HepG2 (cell line): ENCODE data around the gene NPW. TPM values are rescaled to one million over a fixed set of nuclear protein-coding genes. Genes with fewer than 3 reads are reported as not detected.

ENCODE experiments used
- AKAP8 ChIP-seq: sonication (generic); formaldehyde crosslinking; IDR thresholded peaks from 2 replicates; pipeline ENCODE4 v1.5.1; 2020; ENCODE audit warnings: mild to moderate bottlenecking, missing genetic modification reagents
- BCL6 ChIP-seq: IDR thresholded peaks from 2 replicates; pipeline ENCODE4 v1.6.1; 2016; ENCODE audit warnings: missing genetic modification reagents, missing compliant biosample characterization
- CHCHD3 ChIP-seq: sonication (generic); formaldehyde crosslinking; IDR thresholded peaks from 2 replicates; pipeline ENCODE4 v1.8.0; 2022; ENCODE audit warnings: mild to moderate bottlenecking, missing genetic modification reagents, moderate library complexity
- FOXA3 ChIP-seq: IDR thresholded peaks from 2 replicates; pipeline ENCODE4 v1.6.1; 2016; ENCODE audit warnings: missing genetic modification reagents, missing compliant biosample characterization
- GTF2F1 ChIP-seq: fragments of 150-350 bp; IDR thresholded peaks from 2 replicates; pipeline ENCODE4 v1.6.1; 2014; ENCODE audit warnings: low read length
- HNF4G ChIP-seq, 2 experiments: sonication (generic) in 1 of 2; formaldehyde crosslinking in 1 of 2; IDR thresholded peaks; 2 replicates each; pipeline versions ENCODE4 v1.4.0 to v1.6.1; 2011 to 2020; ENCODE audit warnings: borderline replicate concordance in 2 of 2, low read depth in 2 of 2, mild to moderate bottlenecking in 2 of 2, low read length in 1 of 2, missing genetic modification reagents in 1 of 2, moderate library complexity in 1 of 2
- HOXD1 ChIP-seq: sonication (generic); formaldehyde crosslinking; IDR thresholded peaks from 2 replicates; pipeline ENCODE4 v1.5.0; 2020; ENCODE audit warnings: missing genetic modification reagents
- KLF15 ChIP-seq: sonication (generic); formaldehyde crosslinking; IDR thresholded peaks from 2 replicates; pipeline ENCODE4 v1.8.1; 2023; ENCODE audit warnings: borderline replicate concordance, mild to moderate bottlenecking, inconsistent platforms, missing genetic modification reagents, mixed read lengths
- MAF1 ChIP-seq: sonication (generic); formaldehyde crosslinking; IDR thresholded peaks from 2 replicates; pipeline ENCODE4 v1.5.0; 2020; ENCODE audit warnings: missing genetic modification reagents, borderline replicate concordance
- MLLT10 ChIP-seq: sonication (generic); formaldehyde crosslinking; IDR thresholded peaks from 2 replicates; pipeline ENCODE4 v1.4.0; 2020; ENCODE audit warnings: missing genetic modification reagents
- MZF1 ChIP-seq: sonication (generic); formaldehyde crosslinking; IDR thresholded peaks from 2 replicates; pipeline ENCODE4 v1.8.1; 2023; ENCODE audit warnings: mild to moderate bottlenecking, missing genetic modification reagents, borderline replicate concordance
- NAIF1 ChIP-seq: sonication (generic); formaldehyde crosslinking; IDR thresholded peaks from 2 replicates; pipeline ENCODE4 v1.5.0; 2020; ENCODE audit warnings: mild to moderate bottlenecking, missing genetic modification reagents, borderline replicate concordance
- NCOA5 ChIP-seq: sonication (generic); formaldehyde crosslinking; IDR thresholded peaks from 2 replicates; pipeline ENCODE4 v1.4.0; 2020; ENCODE audit warnings: missing genetic modification reagents
- NR1H2 ChIP-seq: sonication (generic); formaldehyde crosslinking; IDR thresholded peaks from 2 replicates; pipeline ENCODE4 v1.8.1; 2022; ENCODE audit warnings: low read depth, missing genetic modification reagents, borderline replicate concordance
- POGZ ChIP-seq: sonication (generic); formaldehyde crosslinking; IDR thresholded peaks from 2 replicates; pipeline ENCODE4 v1.4.0; 2020; ENCODE audit warnings: mild to moderate bottlenecking, missing genetic modification reagents
- SRSF4 ChIP-seq: fragments of 200-400 bp; formaldehyde crosslinking; IDR thresholded peaks from one replicate; pipeline ENCODE4 v1.6.1; 2018; ENCODE audit warnings: mild to moderate bottlenecking, low read depth, low read length, moderate library complexity; ENCODE audit not compliant: poor library complexity, severe bottlenecking
- STAT5B ChIP-seq: sonication (generic); formaldehyde crosslinking; IDR thresholded peaks from 2 replicates; pipeline ENCODE4 v1.4.0; 2020; ENCODE audit warnings: missing genetic modification reagents
- SUZ12 ChIP-seq: fragments of 150-350 bp; IDR thresholded peaks from 2 replicates; pipeline ENCODE4 v1.6.1; 2014; ENCODE audit warnings: low read depth, low read length
- TAF15 ChIP-seq: fragments of 200-400 bp; formaldehyde crosslinking; IDR thresholded peaks from one replicate; pipeline ENCODE4 v1.6.1; 2018; ENCODE audit warnings: mild to moderate bottlenecking, low read depth, low read length; ENCODE audit not compliant: poor library complexity, severe bottlenecking
- TCF12 ChIP-seq, 2 experiments: fragments of 450-650 bp in 1 of 2; sonication (generic) in 1 of 2; formaldehyde crosslinking in 1 of 2; IDR thresholded peaks; 2 replicates each; pipeline versions ENCODE4 v1.6.1 to v1.8.0; 2017 to 2022; ENCODE audit warnings: antibody characterized with exemption in 1 of 2, mild to moderate bottlenecking in 1 of 2, missing genetic modification reagents in 1 of 2, moderate library complexity in 1 of 2
- THAP11 ChIP-seq: IDR thresholded peaks from 2 replicates; pipeline ENCODE4 v1.6.1; 2016; ENCODE audit warnings: missing biosample characterization, missing genetic modification reagents
- ZBTB26 ChIP-seq: IDR thresholded peaks from 2 replicates; pipeline ENCODE4 v1.6.1; 2016; ENCODE audit warnings: missing compliant biosample characterization, missing genetic modification reagents, borderline replicate concordance
- ZKSCAN5 ChIP-seq: sonication (generic); formaldehyde crosslinking; IDR thresholded peaks from 2 replicates; pipeline ENCODE4 v1.5.1; 2020; ENCODE audit warnings: mild to moderate bottlenecking, missing genetic modification reagents
- ZNF160 ChIP-seq: sonication (generic); formaldehyde crosslinking; IDR thresholded peaks from 2 replicates; pipeline ENCODE4 v1.8.0; 2022; ENCODE audit warnings: mild to moderate bottlenecking, inconsistent platforms, missing genetic modification reagents
- ZNF180 ChIP-seq: sonication (generic); formaldehyde crosslinking; IDR thresholded peaks from 2 replicates; pipeline ENCODE4 v1.4.0; 2020; ENCODE audit warnings: low read depth, missing genetic modification reagents, borderline replicate concordance
- ZNF296 ChIP-seq: sonication (generic); formaldehyde crosslinking; conservative IDR thresholded peaks from 2 replicates; pipeline ENCODE4 v1.5.0; 2020; ENCODE audit warnings: mild to moderate bottlenecking, missing genetic modification reagents
- ZNF460 ChIP-seq: sonication (generic); formaldehyde crosslinking; IDR thresholded peaks from 2 replicates; pipeline ENCODE4 v1.5.1; 2020; ENCODE audit warnings: missing genetic modification reagents, mild to moderate bottlenecking, borderline replicate concordance
- ZNF558 ChIP-seq: sonication (generic); formaldehyde crosslinking; IDR thresholded peaks from 2 replicates; pipeline ENCODE4 v1.9.0; 2022; ENCODE audit warnings: mild to moderate bottlenecking, missing genetic modification reagents, borderline replicate concordance
- ZNF577 ChIP-seq: sonication (generic); formaldehyde crosslinking; IDR thresholded peaks from 2 replicates; pipeline ENCODE4 v1.4.0; 2020; ENCODE audit warnings: mild to moderate bottlenecking, low read depth, missing genetic modification reagents, borderline replicate concordance
- ZNF580 ChIP-seq: IDR thresholded peaks from 2 replicates; pipeline ENCODE4 v1.6.1; 2016; ENCODE audit warnings: low read depth, borderline replicate concordance
- ZNF644 ChIP-seq: IDR thresholded peaks from 2 replicates; pipeline ENCODE4 v1.6.1; 2016; ENCODE audit warnings: low read depth
- polyA plus RNA-seq, 8 experiments: library from polyadenylated mRNA; depleted of rRNA in 3 of 8; stranded (reverse) in 7 of 8; unstranded in 1 of 8; fragments of >200 nt; fragmentation: Illumina TruSeq in 4 of 8; extraction: Trizol in 4 of 8; gene quantifications; 2 replicates each; pipeline versions ENCODE4 v1.2.1 to v1.2.3, GENCODE V29; 2011 to 2016; ENCODE audit warnings: low read depth in 4 of 8, missing spikeins in 1 of 8, mixed read lengths in 1 of 8; ENCODE audit not compliant: insufficient read depth in 1 of 8
- total RNA-seq, 5 experiments: library from RNA; depleted of rRNA; stranded (reverse); fragments of >200 nt; fragmentation: Illumina TruSeq; extraction: Trizol; gene quantifications; 2 replicates each; pipeline ENCODE4 v1.2.3, GENCODE V29; 2016; ENCODE audit warnings: low read depth in 1 of 5

The NPW gene
- total and polyA plus RNA-seq, 2 of the 13 experiments (the other 11 are each of a cell fraction or from before 2014, with no cell fraction given): 0.24 to 0.97 TPM

- no peak for TF ChIP-seq ZNF644 (CRISPR knock-in tag)
- TF ChIP-seq AKAP8: 0 out of 2 replicates have a peak, but pooled peaks have one; percentile 58
- TF ChIP-seq HNF4G (IDR thresholded peaks at IDR 0.05; ENCODE audit: borderline replicate concordance, low read depth, low read length): no peak
- no peak for TF ChIP-seq HNF4G (CRISPR knock-in tag; IDR thresholded peaks at IDR 0.05; ENCODE audit: borderline replicate concordance, low read depth)
- TF ChIP-seq NAIF1: no peak
- TF ChIP-seq SUZ12: no peak
- peak; percentile 48 for TF ChIP-seq FOXA3
- peak; percentile 81 for TF ChIP-seq BCL6 (CRISPR knock-in tag)
- no peak for TF ChIP-seq ZKSCAN5 (CRISPR knock-in tag)
- no peak for TF ChIP-seq ZNF460 (CRISPR knock-in tag)
- no peak for TF ChIP-seq STAT5B (CRISPR knock-in tag)
- no peak for TF ChIP-seq ZNF558 (CRISPR knock-in tag)
- no peak for TF ChIP-seq MLLT10 (CRISPR knock-in tag)
- TF ChIP-seq TCF12 (IDR thresholded peaks at IDR 0.05): no peak
- TF ChIP-seq TCF12 (CRISPR knock-in tag; IDR thresholded peaks at IDR 0.05): no peak
- peak; percentile 81 for TF ChIP-seq THAP11
- TF ChIP-seq ZNF180 (CRISPR knock-in tag): no peak
- no peak for TF ChIP-seq CHCHD3 (CRISPR knock-in tag)
- TF ChIP-seq SRSF4: no peak
- TF ChIP-seq KLF15 (CRISPR knock-in tag): no peak
- TF ChIP-seq ZNF296: no peak
- no peak for TF ChIP-seq POGZ (CRISPR knock-in tag)
- TF ChIP-seq ZNF160: no peak
- TF ChIP-seq GTF2F1: no peak
- no peak for TF ChIP-seq ZBTB26 (CRISPR knock-in tag)
- peak; percentile 71; the same call in 1 of the 2 replicates for TF ChIP-seq ZNF580
- no peak for TF ChIP-seq ZNF577 (CRISPR knock-in tag)
- no peak for TF ChIP-seq MZF1
- TF ChIP-seq NCOA5 (CRISPR knock-in tag): no peak
- TF ChIP-seq MAF1: no peak
- no peak for TF ChIP-seq HOXD1 (CRISPR knock-in tag)
- TF ChIP-seq NR1H2 (CRISPR knock-in tag): no peak
- no peak for TF ChIP-seq TAF15
These were observed 15.6 kb upstream of the NPW start (continued) for GRCh38 chr16:2003827-2004641.
